GM19239 (cell line): ENCODE results near the gene COL6A2.
"Not testable (repeated sequence)": the region's sequence is repeated elsewhere in the genome, so short reads cannot be mapped to it uniquely, and the experiment has no call there.

Source experiments
- DNase-seq: peaks from one replicate; pipeline ENCODE4 v3.0.0; 2011; ENCODE audit warnings: low spot score; ENCODE audit not compliant: insufficient read length
- FAIRE-seq: peaks from 2 replicates; lab custom pipeline; 2011; peaks lifted over from hg19 to GRCh38; lab: Jason Lieb, UNC

COL6A2 gene

DNA sequence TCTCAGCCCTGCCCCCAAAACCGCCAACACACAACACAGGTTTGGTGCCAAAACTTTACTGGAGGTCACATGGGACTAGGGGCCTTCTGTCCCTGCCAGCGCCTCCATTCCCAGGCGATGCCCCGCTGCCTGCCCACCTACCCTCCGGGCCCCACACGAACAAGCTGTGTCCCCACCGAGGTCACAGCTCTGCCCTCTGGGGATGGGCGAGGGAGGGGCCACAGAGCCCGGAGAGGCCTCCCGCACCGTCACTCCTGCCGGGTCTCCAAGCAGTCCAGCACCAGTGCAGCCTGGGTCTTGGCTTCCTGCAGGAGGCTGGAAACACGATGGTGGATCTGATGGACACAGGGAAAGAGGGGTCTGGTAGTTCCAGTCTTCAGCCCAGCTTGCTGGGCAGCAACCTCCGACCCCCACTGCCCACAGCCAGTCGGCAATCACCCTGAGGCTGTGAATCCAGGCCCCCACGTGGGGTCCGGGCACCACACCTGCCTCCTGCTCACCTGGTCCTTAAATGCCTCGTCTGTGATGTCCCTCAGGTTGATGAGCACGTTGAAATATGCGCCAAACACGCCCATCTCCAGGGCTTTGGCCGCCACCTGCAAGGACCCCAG is 38.9 kb downstream of the COL6A2 start:
- DNase-seq, result no peak
- no peak for FAIRE-seq

DNA sequence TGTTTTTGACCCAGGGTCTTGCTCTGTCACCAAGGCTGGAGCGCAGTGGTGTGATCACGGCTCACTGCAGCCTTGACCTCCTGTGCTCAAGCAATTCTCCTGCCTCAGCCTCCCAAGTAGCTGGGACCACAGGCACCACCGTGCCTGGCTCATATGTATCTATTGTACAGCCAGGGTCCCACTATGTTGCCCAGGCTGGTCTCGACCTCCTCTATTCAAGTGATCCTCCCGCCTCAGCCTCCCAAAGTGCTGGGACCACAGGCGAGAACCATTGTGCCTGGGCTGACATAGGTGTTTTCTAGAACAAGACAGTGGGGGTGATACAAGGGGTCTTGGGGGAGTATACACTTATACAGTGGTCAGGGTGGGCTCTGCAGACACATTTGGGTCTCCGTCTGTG is 40.0 kb downstream of the COL6A2 start:
- no peak for DNase-seq
- FAIRE-seq, result no peak

DNA sequence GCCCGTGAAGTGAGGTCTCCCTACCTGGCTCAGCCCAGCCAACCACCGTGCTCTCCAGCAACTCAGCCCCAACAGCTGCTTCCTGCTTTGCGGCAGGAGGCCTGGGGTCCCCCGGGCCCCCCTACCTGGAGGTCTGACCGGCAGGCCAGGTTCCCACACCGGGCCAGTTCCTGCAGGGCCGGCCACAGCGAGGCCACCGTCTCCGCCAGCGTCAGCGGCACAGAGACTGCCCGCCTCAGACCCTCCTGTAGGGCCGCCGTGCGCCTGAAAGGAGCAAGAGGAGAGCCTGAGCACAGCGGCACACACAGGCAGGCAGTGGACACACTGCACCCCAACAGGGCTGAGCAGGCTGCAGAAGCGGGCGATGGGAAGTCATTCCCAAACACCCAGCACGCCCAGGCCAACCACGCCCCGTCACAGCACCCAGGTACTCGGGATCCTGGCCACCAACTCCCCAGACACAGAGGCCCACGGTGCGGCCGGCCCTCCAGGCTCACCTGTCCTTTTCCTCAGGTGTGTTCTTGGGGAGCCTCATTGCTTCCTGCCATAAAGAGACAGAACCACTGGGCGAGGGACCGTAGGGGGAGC is 40.6 kb downstream of the COL6A2 start:
- FAIRE-seq, result no peak

GRCh38 chr21:46139686-46140085 is 41.8 kb downstream of the COL6A2 start:
- DNase-seq, result no peak
- FAIRE-seq, result no peak

More for the DNA sequence above, 40.6 kb downstream of the COL6A2 start:
- no peak for DNase-seq

DNA sequence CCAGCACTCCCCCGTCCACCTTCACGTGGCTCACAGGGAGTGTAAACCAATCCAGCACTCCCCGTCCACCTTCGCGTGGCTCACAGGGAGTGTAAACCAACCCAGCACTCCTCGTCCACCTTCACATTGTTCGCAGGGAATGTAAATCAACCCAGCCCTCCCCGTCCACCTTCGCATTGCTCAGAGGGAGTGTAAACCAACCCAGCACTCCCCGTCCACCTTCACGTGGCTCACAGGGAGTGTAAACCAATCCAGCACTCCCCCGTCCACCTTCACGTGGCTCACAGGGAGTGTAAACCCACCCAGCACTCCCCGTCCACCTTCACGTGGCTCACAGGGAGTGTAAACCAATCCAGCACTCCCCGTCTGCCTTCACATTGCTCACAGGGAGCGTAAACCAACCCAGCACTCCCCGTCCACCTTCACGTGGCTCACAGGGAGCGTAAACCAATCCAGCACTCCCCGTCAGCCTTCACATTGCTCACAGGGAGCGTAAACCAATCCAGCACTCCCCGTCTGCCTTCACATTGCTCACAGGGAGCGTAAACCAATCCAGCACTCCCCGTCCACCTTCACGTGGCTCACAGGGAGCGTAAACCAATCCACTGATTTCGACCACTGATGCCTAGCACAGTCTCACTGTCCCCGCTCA is 42.6 kb downstream of the COL6A2 start:
- DNase-seq, FAIRE-seq: not testable (repeated sequence)

- FAIRE-seq (no peak), DNase-seq (no peak)
Observed at GRCh38 chr21:46141767-46142581, 44.1 kb downstream of the COL6A2 start.

- FAIRE-seq (no peak), DNase-seq (no peak)
Observed at GRCh38 chr21:46142582-46143473, 44.9 kb downstream of the COL6A2 start.

- DNase-seq (no peak), FAIRE-seq (no peak)
Observed at GRCh38 chr21:46144464-46145070, 46.7 kb downstream of the COL6A2 start.

DNA sequence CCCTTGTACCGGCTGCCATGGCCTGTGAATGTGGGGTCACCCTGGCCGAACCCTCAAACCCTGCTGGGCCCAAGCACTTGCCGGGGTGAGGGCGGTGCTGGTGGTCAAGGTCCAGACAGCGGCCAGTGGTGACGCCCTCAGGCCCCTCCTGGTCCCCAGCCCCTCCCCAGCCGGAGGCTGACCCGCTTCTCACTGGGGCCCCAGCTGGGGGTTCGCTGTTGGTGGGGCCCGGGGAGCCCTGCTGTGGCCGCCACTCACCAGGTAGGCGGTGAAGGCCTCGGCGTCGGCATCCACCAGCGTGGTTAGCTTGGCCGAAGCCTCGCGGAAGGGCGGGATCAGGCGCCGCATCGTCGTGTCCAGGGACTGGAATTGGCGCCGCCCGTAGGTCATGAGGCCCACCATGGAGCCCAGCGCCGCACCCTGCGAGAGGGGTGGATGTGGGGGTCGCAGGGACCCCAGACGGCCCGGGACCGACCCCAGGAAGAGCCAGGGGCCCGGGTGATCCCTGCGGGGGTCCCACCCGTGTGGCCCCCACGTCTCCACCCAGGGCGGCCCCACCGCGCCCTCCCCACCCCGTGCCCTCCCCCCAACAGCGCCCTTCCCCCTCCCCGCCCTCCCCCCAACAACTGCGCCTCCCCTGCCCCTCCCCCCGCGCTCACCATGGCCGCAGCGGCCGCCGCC is 47.4 kb downstream of the COL6A2 start:
- FAIRE-seq (no peak), DNase-seq (no peak)

- FAIRE-seq, result no peak
- no peak for DNase-seq
Observed at GRCh38 chr21:46145840-46146691, 48.2 kb downstream of the COL6A2 start.

GRCh38 chr21:46146856-46147255 is 48.9 kb downstream of the COL6A2 start:
- DNase-seq (no peak), FAIRE-seq (no peak)

DNA sequence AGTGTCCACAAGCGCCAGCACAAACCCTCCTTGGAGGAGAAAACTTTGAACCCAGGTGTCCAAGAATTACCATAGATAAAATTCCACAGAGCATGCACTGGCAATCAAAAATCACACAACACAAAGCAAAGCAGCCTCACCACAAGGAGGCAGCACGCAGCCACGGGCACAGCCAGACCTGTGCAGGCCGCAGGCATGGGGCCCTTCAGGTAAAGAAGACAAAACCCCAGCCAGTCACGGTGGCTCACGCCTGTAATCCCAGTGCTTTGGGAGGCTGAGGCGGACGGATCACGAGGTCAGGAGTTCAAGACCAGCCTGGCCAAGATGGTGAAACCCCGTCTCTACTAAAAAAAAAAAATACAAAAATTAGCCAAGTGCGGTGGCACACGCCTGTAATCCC is 49.5 kb downstream of the COL6A2 start:
- DNase-seq (peak; percentile 72), FAIRE-seq (peak; percentile 78)

- no peak for DNase-seq
- FAIRE-seq, result no peak
Observed at GRCh38 chr21:46148106-46148505, 50.2 kb downstream of the COL6A2 start.

DNA sequence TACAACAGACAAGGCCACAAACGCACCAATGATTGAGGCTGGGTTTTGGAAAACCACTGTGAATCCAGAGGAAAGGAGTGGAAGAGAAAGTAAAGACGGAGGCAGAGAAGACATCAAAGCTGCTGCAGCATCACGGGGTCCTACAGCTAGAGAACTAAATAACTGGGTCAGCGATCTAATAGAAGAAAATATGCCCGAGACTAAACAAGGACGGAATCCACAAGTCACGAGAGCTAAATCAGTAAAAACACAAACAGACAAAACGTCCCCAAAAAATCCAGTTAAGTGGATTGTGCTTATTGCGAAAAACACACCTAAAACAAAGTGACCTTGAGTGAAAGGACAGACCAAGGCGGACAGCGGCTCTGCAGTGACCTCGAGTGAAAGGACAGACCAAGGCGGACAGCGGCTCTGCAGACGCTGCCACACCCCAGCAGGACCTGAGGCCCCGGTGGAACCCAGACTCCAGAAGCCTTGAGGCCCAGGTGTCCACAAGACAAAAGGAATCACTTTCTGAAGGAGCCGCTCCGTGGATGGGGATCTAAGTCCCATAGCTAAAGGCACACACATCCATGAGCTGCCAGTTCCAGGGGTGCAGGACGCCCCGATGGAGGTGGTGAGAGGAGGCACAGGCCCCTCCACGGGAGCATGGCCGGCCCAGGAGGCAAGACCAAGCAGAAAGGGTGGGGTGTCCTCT is 51.4 kb downstream of the COL6A2 start:
- DNase-seq (no peak), FAIRE-seq (no peak)

GRCh38 chr21:46150073-46150472 is 52.2 kb downstream of the COL6A2 start:
- FAIRE-seq (no peak), DNase-seq (no peak)

GRCh38 chr21:46150491-46151121 is 52.7 kb downstream of the COL6A2 start:
- FAIRE-seq (no peak), DNase-seq (no peak)
